Measurements from ENCODE around the gene SMPD3. TPM values are rescaled to one million over a fixed set of nuclear protein-coding genes. Genes with fewer than 3 reads are reported as not detected.

The SMPD3 gene
- polyA plus RNA-seq, 2 of the 4 experiments (the other 2 are of a cell fraction), result 0.04 to 0.13 TPM

DNA sequence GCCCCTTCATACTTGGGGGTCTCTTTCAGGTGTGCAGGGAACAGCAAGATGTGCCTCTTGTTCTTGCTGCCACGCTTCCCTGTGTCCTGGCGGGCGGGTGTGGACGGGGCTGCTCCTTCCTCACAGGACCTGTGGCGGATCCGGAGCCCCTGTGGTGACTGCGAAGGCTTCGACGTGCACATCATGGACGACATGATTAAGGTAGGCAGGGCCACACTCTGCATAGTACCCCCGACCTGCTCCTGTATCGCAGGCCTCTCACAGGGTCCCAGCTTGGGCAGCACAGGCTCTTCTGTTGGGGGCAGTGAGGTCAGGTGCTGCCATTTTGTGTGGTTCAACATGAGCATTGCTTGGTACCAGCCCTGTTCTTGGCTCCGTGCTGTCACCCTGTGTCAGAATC is 94.9 kb downstream of the SMPD3 start:
- CTCF ChIA-PET, result interaction anchor here (1.4 to 1.7 kb wide), 2 partner anchors 24 to 92 kb away, joined by 5 to 7 read pairs; no protein-coding TSS in a partner anchor
- no peak for TF ChIP-seq ZSCAN20 (CRISPR knock-in tag; IDR thresholded peaks at IDR 0.05)
- TF ChIP-seq, protein P1, sequence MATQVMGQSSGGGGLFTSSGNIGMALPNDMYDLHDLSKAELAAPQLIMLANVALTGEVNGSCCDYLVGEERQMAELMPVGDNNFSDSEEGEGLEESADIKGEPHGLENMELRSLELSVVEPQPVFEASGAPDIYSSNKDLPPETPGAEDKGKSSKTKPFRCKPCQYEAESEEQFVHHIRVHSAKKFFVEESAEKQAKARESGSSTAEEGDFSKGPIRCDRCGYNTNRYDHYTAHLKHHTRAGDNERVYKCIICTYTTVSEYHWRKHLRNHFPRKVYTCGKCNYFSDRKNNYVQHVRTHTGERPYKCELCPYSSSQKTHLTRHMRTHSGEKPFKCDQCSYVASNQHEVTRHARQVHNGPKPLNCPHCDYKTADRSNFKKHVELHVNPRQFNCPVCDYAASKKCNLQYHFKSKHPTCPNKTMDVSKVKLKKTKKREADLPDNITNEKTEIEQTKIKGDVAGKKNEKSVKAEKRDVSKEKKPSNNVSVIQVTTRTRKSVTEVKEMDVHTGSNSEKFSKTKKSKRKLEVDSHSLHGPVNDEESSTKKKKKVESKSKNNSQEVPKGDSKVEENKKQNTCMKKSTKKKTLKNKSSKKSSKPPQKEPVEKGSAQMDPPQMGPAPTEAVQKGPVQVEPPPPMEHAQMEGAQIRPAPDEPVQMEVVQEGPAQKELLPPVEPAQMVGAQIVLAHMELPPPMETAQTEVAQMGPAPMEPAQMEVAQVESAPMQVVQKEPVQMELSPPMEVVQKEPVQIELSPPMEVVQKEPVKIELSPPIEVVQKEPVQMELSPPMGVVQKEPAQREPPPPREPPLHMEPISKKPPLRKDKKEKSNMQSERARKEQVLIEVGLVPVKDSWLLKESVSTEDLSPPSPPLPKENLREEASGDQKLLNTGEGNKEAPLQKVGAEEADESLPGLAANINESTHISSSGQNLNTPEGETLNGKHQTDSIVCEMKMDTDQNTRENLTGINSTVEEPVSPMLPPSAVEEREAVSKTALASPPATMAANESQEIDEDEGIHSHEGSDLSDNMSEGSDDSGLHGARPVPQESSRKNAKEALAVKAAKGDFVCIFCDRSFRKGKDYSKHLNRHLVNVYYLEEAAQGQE (IDR thresholded peaks at IDR 0.05), result no peak
- no peak for TF ChIP-seq TP53 (CRISPR knock-in tag; IDR thresholded peaks at IDR 0.05)
- no peak for TF ChIP-seq GATA3 (IDR thresholded peaks at IDR 0.05; ENCODE audit: borderline replicate concordance)
- TF ChIP-seq, protein P2, sequence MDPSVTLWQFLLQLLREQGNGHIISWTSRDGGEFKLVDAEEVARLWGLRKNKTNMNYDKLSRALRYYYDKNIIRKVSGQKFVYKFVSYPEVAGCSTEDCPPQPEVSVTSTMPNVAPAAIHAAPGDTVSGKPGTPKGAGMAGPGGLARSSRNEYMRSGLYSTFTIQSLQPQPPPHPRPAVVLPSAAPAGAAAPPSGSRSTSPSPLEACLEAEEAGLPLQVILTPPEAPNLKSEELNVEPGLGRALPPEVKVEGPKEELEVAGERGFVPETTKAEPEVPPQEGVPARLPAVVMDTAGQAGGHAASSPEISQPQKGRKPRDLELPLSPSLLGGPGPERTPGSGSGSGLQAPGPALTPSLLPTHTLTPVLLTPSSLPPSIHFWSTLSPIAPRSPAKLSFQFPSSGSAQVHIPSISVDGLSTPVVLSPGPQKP (IDR thresholded peaks at IDR 0.05; ENCODE audit: low read depth, low read length), result no peak
- TF ChIP-seq MYC (IDR thresholded peaks at IDR 0.05; ENCODE audit: borderline replicate concordance, low read length), result no peak
- TF ChIP-seq, protein P3, sequence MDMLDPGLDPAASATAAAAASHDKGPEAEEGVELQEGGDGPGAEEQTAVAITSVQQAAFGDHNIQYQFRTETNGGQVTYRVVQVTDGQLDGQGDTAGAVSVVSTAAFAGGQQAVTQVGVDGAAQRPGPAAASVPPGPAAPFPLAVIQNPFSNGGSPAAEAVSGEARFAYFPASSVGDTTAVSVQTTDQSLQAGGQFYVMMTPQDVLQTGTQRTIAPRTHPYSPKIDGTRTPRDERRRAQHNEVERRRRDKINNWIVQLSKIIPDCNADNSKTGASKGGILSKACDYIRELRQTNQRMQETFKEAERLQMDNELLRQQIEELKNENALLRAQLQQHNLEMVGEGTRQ (IDR thresholded peaks at IDR 0.05), result no peak
- no peak for TF ChIP-seq BHLHE40 (IDR thresholded peaks at IDR 0.05; ENCODE audit: low read depth, low read length)
- no peak for TF ChIP-seq EHF (CRISPR knock-in tag; IDR thresholded peaks at IDR 0.05)
- TF ChIP-seq EHMT2 (IDR thresholded peaks at IDR 0.05; ENCODE audit: low read depth), result no peak
- no peak for TF ChIP-seq HDAC2 (IDR thresholded peaks at IDR 0.05)
- TF ChIP-seq KDM5A (IDR thresholded peaks at IDR 0.05), result no peak
- TF ChIP-seq, protein P4, sequence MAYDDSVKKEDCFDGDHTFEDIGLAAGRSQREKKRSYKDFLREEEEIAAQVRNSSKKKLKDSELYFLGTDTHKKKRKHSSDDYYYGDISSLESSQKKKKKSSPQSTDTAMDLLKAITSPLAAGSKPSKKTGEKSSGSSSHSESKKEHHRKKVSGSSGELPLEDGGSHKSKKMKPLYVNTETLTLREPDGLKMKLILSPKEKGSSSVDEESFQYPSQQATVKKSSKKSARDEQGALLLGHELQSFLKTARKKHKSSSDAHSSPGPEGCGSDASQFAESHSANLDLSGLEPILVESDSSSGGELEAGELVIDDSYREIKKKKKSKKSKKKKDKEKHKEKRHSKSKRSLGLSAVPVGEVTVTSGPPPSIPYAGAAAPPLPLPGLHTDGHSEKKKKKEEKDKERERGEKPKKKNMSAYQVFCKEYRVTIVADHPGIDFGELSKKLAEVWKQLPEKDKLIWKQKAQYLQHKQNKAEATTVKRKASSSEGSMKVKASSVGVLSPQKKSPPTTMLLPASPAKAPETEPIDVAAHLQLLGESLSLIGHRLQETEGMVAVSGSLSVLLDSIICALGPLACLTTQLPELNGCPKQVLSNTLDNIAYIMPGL (CRISPR knock-in tag; IDR thresholded peaks at IDR 0.05; ENCODE audit: borderline replicate concordance), result no peak
- TF ChIP-seq HEYL (CRISPR knock-in tag; IDR thresholded peaks at IDR 0.05), result no peak
- TF ChIP-seq CHD2 (IDR thresholded peaks at IDR 0.05; ENCODE audit: low read length, partially characterized antibody), result no peak
- TF ChIP-seq RAD21 (conservative IDR thresholded peaks at IDR 0.05 in 1 of 2, IDR thresholded peaks at IDR 0.05 in 1 of 2), result no peak
- no peaks in the 10 kb centered on the region for H3K9me3 ChIP-seq
- H3K27ac ChIP-seq, result no peak overlapping the region
- no peak for FAIRE-seq
- no peaks in the 10 kb centered on the region for H3K4me1 ChIP-seq
- no peak overlapping the region for H3K4me3 ChIP-seq
- H3K4me2 ChIP-seq, result no peak overlapping the region
- DNase-seq (ENCODE audit: low read depth in 1 of 2, low spot score in 1 of 2), result no peak
- WGBS (ENCODE audit: missing lambda C conversion rate), result 83% methylated on average over 10 of the region's 13 CpGs
- ATAC-seq, result no peak
- POLR2A ChIA-PET, result no interaction called here

DNA sequence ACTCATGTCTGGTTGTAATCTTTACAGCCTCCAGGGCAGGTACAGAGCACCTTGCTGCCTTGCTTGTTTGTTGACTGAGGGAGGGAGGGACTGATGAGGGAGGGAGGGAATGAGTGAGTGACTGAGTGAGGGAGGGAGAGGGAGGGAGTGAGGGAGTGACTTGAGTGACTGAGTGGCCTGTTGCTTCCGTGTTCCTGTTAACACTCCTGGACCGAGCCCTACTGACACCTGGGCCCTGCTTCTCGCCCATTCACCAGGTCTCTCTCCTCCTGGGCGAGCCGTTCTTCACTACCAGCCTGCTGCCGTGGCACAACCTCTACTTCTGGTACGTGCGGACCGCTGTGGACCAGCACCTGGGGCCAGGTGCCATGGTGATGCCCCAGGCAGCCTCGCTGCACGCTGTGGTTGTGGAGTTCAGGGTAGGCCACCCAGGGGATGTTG is 96.3 kb downstream of the SMPD3 start:
- 83% methylated on average over 8 of the region's 11 CpGs for WGBS (ENCODE audit: missing lambda C conversion rate)
- FAIRE-seq, result no peak

More for the DNA sequence above, 96.3 kb downstream of the SMPD3 start:
- ChIA-PET CTCF (interaction anchor here (1.0 kb wide), 1 partner anchor 15 kb away, joined by 3 read pairs; no protein-coding TSS in a partner anchor), POLR2A (no interaction called here)
- Histone ChIP-seq H3K4me2 (no peak overlapping the region), H3K9me3 (no peaks in the 10 kb centered on the region), H3K4me3 (no peak overlapping the region), H3K27ac (no peak overlapping the region), H3K4me1 (no peaks in the 10 kb centered on the region)
- TF ChIP-seq GATA3 (IDR thresholded peaks at IDR 0.05; ENCODE audit: borderline replicate concordance), result no peak
- no peak for TF ChIP-seq TFCP2L1 (CRISPR knock-in tag; IDR thresholded peaks at IDR 0.05)
- TF ChIP-seq RAD21 (conservative IDR thresholded peaks at IDR 0.05 in 1 of 2, IDR thresholded peaks at IDR 0.05 in 1 of 2), result no peak
- TF ChIP-seq CHD2 (IDR thresholded peaks at IDR 0.05; ENCODE audit: low read length, partially characterized antibody), result no peak
- TF ChIP-seq, protein P5, sequence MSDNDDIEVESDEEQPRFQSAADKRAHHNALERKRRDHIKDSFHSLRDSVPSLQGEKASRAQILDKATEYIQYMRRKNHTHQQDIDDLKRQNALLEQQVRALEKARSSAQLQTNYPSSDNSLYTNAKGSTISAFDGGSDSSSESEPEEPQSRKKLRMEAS (IDR thresholded peaks at IDR 0.05), result no peak
- no peak for TF ChIP-seq CHD4 (IDR thresholded peaks at IDR 0.05; ENCODE audit: borderline replicate concordance)
- no peak for TF ChIP-seq HOXA7 (CRISPR knock-in tag; IDR thresholded peaks at IDR 0.05)
- TF ChIP-seq FOSL2 (IDR thresholded peaks at IDR 0.05), result no peak
- TF ChIP-seq FOSL2 (CRISPR knock-in tag; IDR thresholded peaks at IDR 0.05), result no peak
- no peak for TF ChIP-seq JUN (IDR thresholded peaks at IDR 0.05)
- TF ChIP-seq MAZ (IDR thresholded peaks at IDR 0.05; ENCODE audit: borderline replicate concordance, low read depth, low read length), result no peak
- no peak for TF ChIP-seq ZFP36 (IDR thresholded peaks at IDR 0.05; ENCODE audit: borderline replicate concordance, partially characterized antibody)
- TF ChIP-seq NR3C1 (IDR thresholded peaks at IDR 0.05), result no peak
- no peak for TF ChIP-seq SREBF2 (IDR thresholded peaks at IDR 0.05)
- TF ChIP-seq KDM5A (IDR thresholded peaks at IDR 0.05), result no peak
- TF ChIP-seq HDAC2 (IDR thresholded peaks at IDR 0.05), result no peak
- TF ChIP-seq NPAS2 (CRISPR knock-in tag; IDR thresholded peaks at IDR 0.05; ENCODE audit: borderline replicate concordance), result no peak
- no peak for TF ChIP-seq NFE2L2 (conservative IDR thresholded peaks at IDR 0.05; ENCODE audit: low read length)
- no peak for TF ChIP-seq ZNF302 (CRISPR knock-in tag; IDR thresholded peaks at IDR 0.05)
- TF ChIP-seq, protein P6, sequence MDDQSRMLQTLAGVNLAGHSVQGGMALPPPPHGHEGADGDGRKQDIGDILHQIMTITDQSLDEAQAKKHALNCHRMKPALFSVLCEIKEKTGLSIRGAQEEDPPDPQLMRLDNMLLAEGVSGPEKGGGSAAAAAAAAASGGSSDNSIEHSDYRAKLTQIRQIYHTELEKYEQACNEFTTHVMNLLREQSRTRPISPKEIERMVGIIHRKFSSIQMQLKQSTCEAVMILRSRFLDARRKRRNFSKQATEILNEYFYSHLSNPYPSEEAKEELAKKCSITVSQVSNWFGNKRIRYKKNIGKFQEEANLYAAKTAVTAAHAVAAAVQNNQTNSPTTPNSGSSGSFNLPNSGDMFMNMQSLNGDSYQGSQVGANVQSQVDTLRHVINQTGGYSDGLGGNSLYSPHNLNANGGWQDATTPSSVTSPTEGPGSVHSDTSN (IDR thresholded peaks at IDR 0.05), result no peak
- ATAC-seq (no peak), DNase-seq (ENCODE audit: low read depth in 1 of 2, low spot score in 1 of 2) (no peak)
